ENCODE results near the gene HTR3A.

The HTR3A gene

GRCh38 chr11:113980785-113981184, 5.9 kb downstream of the HTR3A start:
- DNase-seq: no peak

- DNase-seq: no peak
These were observed 7.4 kb downstream of the HTR3A start for GRCh38 chr11:113982306-113982705.

- no peak for DNase-seq
These were observed 9.9 kb downstream of the HTR3A start for GRCh38 chr11:113984781-113985180.

GRCh38 chr11:113985906-113986305, 11.0 kb downstream of the HTR3A start:
- no peak for DNase-seq

GRCh38 chr11:113986351-113987140, 11.6 kb downstream of the HTR3A start:
- no peak for DNase-seq

- no peak for DNase-seq
These were observed 14.5 kb downstream of the HTR3A start for GRCh38 chr11:113989381-113989780.

- no peak for DNase-seq
These were observed 15.0 kb downstream of the HTR3A start for GRCh38 chr11:113989916-113990315.

- DNase-seq: no peak
These were observed 16.3 kb downstream of the HTR3A start for GRCh38 chr11:113991170-113991569.

GRCh38 chr11:113991718-113992458, 17.0 kb downstream of the HTR3A start:
- DNase-seq: no peak

GRCh38 chr11:113992459-113993110, 17.7 kb downstream of the HTR3A start:
- DNase-seq: no peak

- DNase-seq: peak; percentile 33
These were observed 19.4 kb downstream of the HTR3A start for GRCh38 chr11:113994077-113994954.

- DNase-seq: no peak
These were observed 22.6 kb downstream of the HTR3A start for GRCh38 chr11:113997473-113997872.

- DNase-seq: no peak
These were observed 23.7 kb downstream of the HTR3A start for GRCh38 chr11:113998574-113998973.

- DNase-seq: no peak
These were observed 25.6 kb downstream of the HTR3A start for GRCh38 chr11:114000526-114000925.

GRCh38 chr11:114001416-114001815, 26.5 kb downstream of the HTR3A start:
- DNase-seq: no peak

GRCh38 chr11:114008331-114008730, 33.4 kb downstream of the HTR3A start:
- DNase-seq: no peak

- DNase-seq: no peak
These were observed 36.0 kb downstream of the HTR3A start for GRCh38 chr11:114010931-114011330.

GRCh38 chr11:114011443-114011842, 36.5 kb downstream of the HTR3A start:
- DNase-seq: no peak

GRCh38 chr11:114015117-114015516, 40.2 kb downstream of the HTR3A start:
- no peak for DNase-seq

GRCh38 chr11:114016986-114017385, 42.1 kb downstream of the HTR3A start:
- DNase-seq: no peak

- DNase-seq: no peak
These were observed 42.8 kb downstream of the HTR3A start for GRCh38 chr11:114017723-114018122.

GRCh38 chr11:114019046-114019445, 44.1 kb downstream of the HTR3A start:
- DNase-seq: no peak

- no peak for DNase-seq
These were observed 44.7 kb downstream of the HTR3A start for GRCh38 chr11:114019574-114019973.

All from activated CD4-positive, alpha-beta T cell treated with anti-CD3 and anti-CD28 coated beads, Interleukin-2, amount 50 U/mL, for 1 hour (primary cell).